ENCODE results near the gene CCDC110.

GRCh38 chr4:185426960-185427688 lies 44.4 kb downstream of the CCDC110 start:
- TF ChIP-seq CTCF (IDR thresholded peaks at IDR 0.05), result no peak
- TF ChIP-seq POLR2AphosphoS5 (IDR thresholded peaks at IDR 0.05; ENCODE audit: low read depth, low read length), result no peak
- TF ChIP-seq RAD21 (IDR thresholded peaks at IDR 0.05; ENCODE audit: low read length), result no peak
- no peak for TF ChIP-seq EZH2phosphoT487 (IDR thresholded peaks at IDR 0.05; ENCODE audit: borderline replicate concordance, low read depth)
- no peak for TF ChIP-seq GATA2 (CRISPR knock-in tag; IDR thresholded peaks at IDR 0.05)
- TF ChIP-seq REST (IDR thresholded peaks at IDR 0.05; ENCODE audit: low read depth, low read length), result no peak
- TF ChIP-seq YY1 (IDR thresholded peaks at IDR 0.05; ENCODE audit: low read depth), result no peak
- no peak for TF ChIP-seq NRF1 (IDR thresholded peaks at IDR 0.05; ENCODE audit: low read depth, low read length)
- no peak for TF ChIP-seq USF2 (IDR thresholded peaks at IDR 0.05; ENCODE audit: borderline replicate concordance, low read depth, low read length)
- no peak for TF ChIP-seq EP300 (IDR thresholded peaks at IDR 0.05; ENCODE audit: borderline replicate concordance in 1 of 2, low read depth in 1 of 2, low read length in 1 of 2)
- TF ChIP-seq MXI1 (IDR thresholded peaks at IDR 0.05; ENCODE audit: low read depth, low read length), result no peak
